Activated CD4-positive, alpha-beta T cell treated with anti-CD3 and anti-CD28 coated beads for 24 hours (primary cell): ENCODE results near the gene BACE2.

ENCODE experiments used
- DNase-seq, 2 donors: peaks; one replicate each; pipeline ENCODE4 v3.0.0-alpha.2; 2020; ENCODE audit warnings: low read depth in 2 of 2

The BACE2 gene

DNA sequence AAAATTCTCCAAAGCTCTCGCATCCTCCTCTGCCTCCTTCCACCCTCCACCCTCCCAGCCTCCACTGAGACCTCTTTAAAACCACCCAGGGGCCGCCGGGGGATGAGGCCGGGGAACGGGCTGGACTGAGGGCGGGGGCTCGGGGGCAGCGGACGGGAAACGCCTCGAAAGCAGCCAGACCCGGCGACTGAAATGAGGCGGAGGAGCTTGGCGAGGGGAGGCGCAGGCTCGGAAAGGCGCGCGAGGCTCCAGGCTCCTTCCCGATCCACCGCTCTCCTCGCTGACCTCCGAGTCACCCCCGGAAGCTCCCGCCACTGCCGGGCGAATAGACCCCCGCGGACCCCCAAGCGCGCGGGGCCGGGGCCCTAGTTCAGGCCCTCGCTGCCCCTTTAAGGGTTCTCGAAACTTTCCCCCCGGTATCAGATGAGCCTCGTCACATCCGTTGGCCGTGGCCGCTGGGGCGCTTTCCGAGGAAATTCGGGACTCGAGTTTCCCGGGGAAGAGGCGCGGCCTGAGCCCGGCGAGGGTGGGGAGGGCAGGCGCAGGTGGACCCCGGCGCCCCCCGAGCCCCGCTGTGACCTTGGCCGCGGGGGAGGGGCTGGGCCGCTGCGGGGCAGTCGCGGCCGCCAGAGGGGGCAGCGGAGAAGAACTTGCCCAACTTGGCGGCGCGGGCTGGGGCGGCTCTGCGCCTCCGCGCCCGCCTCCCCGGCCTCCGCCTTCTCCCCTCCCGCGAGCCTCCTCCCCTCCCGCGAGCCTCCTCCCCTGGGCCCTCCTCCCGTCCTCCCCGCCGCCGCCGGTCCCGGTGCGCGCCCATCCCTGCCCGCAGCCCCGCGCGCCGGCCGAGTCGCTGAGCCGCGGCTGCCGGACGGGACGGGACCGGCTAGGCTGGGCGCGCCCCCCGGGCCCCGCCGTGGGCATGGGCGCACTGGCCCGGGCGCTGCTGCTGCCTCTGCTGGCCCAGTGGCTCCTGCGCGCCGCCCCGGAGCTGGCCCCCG, at the start of gene BACE2:
Gene BACE2 (plus strand): TSS at position 813 of the 995 bp plus-strand sequence. CDS start 104 bp downstream, at position 917.
- DNase-seq, result peak in 1 of 2 donors; percentile 31

DNA sequence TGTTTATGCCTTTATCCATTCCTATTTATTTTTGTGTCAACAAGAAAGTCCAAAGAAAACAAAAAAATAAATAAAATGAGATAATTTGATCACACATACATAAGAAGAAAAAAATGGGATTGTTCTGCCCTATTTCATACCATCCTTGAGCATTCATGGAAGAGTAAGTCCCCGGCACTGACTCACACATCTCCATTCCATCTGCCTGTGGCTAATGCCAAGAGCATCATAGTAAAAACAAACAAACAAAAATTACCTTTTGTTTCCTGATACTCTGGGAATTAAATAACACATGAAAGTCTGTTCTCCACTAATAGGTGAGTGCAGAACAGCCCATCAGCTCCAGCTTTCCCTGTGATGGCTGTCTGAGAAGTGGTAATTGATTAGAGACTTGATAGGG, 48.1 kb upstream of the BACE2 start:
- DNase-seq, result no peak

DNA sequence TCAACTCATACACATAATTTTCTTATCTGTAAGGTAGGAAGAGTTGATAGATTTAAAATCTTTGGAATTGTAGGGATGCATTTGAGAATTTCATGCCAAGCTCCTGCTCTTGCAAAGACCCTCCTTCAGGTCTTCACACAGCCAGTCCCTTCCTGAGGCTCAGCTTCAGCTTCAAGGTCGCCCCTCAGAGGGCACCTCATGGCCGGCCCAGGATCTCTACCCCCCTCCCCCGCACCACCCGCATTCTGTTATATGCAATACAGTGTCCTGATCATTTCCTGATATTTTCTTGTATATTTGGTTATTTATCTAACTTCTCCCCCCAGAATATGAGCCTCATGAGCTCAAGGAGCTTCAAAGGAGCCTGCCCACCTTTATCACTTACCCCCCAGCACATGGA, 47.0 kb upstream of the BACE2 start:
- no peak for DNase-seq

DNA sequence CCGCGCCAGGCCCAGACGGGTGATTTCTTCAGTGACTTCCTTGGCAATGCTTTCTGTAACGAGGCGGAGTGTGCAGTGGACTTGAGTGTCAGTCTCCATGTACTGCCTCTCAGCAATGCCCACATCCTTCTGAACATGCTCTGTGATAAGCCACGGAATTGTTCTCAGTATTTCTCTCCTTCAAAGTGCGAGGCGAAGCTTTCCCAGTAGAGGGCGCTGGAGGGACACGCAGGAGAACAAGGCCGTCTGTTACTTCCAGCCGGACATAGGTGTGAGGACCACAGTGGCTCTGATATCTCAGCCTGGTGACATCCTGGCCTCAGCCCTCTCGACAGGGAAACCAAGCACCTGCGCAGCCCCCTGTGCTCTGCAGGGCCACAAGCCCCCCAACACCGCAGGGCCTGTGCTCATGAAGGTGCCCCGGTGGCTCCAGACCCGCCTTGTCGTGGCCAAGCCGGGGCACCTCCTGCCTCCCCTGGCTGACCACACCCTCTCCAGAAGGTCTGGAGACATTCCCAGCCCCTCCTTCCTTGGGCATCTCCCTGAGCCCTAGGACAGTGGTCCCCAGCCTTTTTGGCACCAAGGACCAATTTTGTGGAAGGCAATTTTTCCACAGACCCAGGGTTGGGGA, 46.1 kb upstream of the BACE2 start:
- DNase-seq, result peak; percentile 17 to 61

DNA sequence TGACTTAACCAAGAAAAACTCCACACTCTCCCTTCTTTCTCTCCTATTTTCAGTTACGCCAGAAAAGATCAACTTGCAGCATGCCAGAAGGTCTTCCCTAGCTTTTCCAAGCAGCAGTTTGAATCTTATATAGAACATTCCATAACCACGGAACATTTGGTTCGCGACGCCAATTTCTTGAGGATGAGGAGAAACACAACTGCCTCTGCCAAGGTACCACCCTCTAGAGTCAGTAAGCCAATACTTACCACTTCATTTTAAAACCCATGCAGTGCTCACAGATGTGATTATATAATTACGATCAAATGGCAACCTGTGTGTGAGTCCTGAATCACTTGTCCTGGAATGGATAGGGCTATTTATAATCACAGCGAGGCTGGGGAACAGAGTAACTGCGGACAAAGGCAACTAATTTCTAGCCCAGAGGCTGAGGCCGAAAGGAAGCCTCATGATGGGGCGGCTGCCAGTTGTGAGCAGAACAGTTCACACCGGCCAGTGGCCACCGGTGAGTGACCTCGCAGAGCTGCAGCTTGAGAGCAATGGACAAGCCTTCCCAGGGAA, 43.2 kb upstream of the BACE2 start:
- no peak for DNase-seq

DNA sequence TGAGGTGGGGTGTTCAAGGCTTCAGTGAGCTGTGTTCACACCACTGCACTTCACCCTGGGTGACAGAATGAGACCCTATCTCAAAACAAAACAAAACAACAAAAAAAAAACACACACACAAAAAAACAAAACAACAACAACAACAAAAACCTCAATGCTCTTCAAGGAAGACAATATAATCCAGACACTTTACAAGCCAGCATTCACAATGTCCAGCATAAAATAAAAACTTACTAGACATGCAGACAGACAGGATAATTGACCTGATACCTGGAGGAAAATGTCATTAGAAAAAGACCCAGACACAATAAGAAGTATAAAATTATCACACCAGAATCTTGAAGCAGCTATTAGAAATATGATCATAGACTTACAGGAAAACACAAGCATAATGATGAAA, 39.0 kb upstream of the BACE2 start:
- DNase-seq, result no peak

DNA sequence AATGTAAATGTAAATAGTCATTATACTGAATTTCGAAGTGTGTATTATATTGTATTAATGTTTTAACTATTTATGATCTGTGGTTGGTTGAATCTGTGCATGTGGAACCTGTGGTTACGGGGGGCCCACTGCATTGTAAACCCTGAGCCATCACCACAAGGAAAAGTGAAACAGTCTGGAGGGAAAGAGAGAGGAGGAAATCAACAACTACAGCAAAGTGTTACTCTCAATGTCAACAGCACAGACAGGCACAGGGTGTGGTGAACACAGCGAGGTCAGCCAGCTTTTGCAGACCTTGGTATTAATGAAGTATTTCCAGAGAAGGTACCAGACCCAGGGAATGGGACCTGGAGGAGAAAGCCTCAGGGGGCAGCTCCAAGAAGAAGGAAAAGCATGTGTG, 37.1 kb upstream of the BACE2 start:
- DNase-seq, result no peak

DNA sequence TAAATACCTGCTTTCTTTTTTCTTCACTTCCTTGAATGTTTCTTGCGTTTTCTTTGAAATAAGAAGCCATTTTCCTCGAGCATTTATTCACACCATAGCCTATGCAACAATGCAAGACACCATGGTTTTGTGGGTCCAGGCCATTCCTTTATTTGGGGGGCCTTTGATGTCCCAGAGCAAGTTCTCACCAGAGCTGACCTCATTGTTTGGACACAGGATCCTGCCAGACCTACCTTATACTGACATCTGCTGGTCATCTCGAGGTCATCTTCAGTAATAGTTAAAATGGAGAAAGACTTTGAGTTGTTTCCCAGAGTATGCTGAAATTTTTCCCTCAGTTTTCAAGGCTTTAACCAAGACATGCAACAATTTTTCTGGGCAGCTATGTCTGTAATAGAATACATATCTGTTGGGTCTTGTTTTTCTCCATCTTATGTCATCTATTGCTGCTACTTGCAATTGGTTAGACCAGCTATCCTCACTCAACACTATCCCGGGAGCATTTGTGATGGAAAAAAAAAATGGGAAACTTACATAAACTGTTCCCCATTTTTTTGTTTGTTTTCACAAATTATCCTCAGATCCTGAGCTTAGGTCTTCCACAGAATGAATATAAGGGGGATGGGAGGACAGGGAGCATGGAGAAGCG, 34.0 kb upstream of the BACE2 start:
- DNase-seq, result no peak

DNA sequence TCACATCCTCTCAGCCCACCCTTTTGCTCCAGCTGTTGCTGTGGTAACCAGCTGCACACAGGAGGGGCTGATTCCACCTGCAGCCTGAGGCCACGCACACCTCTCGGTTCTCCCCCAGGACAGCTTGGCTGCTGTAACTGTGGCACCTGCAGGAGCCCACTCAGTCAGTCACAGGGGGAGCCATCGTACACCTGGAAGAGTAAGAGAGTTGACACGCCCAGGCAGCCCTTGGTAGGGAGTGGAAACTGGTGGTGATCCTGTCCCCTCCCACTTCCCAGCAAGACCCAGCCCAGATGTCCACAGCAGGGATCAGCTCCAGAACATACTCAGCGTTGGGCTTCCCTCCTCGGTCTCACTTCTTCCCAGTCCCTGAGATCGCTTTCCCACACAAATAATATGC, 32.2 kb upstream of the BACE2 start:
- no peak for DNase-seq

DNA sequence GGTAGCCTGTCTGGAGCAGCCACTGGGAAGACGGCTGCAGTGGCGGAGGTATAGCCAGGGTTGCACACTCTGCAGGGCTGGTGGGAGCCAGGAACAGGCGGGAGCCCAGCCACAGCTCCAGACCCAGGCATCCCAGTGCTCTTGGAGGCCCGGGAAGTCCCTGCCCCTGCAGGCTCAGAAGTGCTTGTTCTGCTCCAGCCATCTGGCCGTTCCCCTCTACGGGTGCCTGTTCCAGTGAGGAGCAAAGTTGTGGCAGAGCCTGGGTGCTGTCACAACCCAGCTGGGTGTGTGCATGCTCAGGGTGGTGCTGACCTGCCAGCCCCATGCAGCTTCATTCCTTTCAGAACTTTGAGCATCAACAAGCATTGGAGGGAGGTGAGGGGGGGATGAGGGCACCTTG, 31.7 kb upstream of the BACE2 start:
- no peak for DNase-seq

DNA sequence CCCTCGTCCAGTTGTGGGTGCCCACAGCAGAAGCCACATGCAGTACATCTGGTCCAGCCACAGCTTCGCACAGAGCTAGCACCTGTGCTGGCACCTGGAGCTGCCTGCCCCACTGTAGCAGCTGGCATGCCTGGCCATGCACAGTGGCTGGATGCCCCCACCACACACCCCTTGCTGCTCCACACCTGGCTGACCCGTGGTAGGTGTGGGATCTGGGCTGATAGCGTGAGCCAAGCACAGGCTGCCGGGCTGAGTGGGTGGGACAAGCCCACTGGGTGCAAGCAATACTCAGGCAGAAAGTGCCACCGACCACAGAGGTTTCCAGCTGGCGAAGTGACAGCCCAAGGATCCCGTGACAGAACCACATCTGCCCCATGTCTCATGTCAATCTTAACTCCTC, 30.6 kb upstream of the BACE2 start:
- no peak for DNase-seq

DNA sequence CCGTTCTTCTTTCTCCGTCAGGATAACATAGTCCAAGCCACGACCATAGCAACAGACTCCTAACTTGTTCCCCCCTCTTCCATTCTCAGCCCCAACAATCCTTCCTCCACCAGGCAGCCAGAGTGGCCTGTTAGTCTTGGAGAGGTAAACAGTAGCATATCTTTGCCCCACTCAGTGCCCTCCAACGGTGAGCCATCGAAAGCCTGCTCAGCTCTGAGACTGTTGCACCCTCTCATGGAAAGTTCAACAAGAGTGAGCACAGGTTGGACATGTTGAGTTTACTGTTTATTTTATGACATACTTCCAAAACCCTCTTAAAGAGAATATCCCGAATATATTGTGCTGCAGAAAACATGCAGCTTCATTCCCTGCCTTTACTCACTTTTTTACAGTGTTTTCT, 30.1 kb upstream of the BACE2 start:
- DNase-seq, result no peak

DNA sequence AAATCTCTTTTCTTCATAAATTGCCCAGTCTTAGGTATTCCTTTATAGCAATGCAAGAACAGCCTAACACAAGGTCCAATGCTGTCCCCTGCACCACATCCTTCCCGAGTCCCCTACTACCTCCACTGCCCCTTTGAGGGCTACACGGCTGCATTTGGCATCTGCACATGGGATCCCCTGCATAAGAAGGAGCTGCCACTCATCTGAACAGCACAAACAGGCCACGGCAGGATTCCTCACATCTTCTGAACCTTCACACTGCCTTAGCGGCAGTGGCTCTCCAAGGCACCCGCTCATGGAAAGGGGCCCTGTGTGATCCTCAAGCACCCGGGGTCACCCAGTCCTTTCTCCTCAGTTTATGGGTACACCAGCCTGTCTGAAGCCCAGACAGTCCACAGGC, 29.2 kb upstream of the BACE2 start:
- DNase-seq, result no peak

DNA sequence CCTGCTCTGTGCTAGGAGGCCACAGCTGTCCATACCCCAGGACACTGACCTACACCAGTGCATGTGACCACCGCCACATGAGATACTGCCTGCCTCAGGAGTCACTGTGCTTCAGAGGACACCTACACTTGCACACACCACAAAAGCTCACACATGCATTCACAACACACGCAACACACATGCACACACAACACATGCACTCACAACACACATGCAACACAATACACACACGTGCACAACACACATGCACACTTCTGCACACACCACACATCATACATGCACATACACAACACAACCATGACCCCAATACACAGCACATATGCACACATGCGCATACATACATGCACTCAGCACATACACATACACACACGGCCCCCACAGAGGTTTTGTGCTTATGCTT, 28.7 kb upstream of the BACE2 start:
- DNase-seq, result no peak

DNA sequence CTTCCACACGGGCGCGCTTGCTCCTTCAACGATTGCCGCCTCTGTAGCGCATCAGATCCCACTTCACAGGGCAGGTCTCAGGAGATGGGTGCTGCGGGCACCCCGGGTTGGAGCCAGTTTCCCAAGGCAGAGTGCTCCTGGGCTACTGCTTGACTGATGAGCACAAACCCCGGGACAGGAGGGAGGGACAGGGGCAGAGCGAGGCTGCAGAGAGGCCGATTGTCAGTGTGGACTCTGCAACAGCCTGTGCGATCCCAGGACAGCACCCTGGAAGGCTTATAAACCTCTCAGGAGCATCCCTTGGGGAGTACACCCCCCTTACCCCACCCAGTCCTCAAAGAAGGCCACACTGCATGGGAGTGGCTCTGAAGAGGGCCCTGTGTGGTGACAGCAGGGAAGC, 28.0 kb upstream of the BACE2 start:
- DNase-seq, result no peak

DNA sequence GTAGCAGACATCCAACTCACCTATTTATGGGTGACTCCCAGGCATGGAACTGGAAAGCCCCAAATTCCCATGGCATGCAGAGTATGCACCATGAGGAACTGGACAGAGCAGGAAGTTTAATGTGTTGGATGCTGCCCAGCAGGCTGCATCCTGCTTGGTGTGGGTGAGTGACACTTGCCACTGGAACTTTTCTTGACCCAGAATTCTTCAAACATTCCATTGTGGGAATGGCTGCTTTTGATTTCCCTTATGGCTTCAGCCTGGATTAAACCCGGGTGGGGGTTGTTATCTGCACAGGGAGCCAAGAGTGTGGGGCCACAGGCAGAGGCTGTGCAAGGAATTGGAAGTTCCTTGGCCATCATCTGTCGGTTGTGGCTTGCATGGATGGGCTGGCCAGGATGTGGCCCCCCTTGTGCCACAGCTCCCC, 26.9 kb upstream of the BACE2 start:
- no peak for DNase-seq

DNA sequence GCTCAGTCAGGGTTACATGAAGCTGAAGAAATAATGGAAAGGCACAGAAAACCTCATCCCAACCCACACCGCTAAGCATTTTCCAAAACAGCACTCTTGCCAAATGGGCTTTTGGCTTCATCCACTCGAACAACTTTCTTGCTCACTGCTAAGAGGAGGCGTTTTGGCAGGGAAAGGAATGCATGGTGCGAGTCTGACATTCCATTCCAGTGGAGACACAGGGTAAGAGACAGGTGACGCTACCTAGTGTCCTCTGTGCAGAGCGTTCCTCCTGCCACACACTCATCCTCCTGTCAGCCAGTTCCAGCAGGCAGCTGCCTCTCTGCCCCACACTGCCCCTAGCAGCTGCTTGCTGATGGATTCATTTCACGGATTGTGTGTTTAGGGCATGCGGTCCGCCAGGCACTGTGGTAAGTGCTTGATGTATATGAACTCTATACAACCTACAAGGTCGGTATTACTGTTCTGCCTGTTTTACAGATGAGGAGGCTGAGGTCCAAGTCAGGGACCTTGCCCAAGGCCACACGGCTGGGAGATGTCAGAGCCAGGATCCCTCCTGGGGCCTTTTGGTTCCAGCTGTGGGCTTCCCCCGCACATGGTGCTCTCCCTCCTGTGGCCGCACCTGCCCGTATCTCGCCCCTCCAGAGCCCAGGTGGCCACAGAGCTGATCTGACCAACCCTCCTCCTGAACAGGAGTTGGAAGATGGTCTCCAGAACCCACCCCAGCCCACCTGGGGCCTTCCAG, 25.7 kb upstream of the BACE2 start:
- no peak for DNase-seq

DNA sequence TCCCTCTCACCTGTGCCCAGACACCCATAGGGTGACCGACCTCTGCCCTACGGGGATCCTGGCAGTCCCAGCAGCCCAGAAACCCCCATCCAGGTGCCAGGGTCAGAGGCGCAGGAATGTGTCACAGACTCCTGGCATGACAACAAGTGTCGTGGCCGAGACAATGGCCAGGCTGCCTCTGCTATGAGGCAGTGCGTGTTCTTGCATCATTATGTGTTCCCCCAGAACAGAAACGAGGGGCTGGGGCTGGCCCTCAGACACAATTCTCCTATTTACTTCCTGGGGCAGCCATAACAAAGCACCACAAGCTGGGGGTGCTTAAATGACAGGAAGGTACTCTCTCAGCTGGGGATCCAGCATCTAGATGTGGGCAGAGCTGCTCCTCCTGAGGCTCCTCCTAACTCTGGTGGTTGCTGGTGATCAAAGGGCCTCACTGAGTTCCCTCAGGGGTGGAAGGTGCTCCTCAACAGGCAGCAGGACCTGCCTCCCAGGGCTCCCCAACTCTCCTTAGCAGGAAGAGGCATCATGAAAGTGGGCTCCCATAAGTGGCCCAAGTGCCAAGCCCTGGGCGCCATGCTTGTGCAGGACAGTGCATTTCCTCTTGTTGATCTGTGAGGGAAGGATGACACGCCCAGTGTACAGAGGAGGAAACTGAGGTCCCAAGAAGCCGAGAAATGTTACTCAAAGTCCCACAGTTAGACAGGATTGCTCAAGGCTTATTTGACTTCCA, 24.2 kb upstream of the BACE2 start:
- DNase-seq, result no peak

DNA sequence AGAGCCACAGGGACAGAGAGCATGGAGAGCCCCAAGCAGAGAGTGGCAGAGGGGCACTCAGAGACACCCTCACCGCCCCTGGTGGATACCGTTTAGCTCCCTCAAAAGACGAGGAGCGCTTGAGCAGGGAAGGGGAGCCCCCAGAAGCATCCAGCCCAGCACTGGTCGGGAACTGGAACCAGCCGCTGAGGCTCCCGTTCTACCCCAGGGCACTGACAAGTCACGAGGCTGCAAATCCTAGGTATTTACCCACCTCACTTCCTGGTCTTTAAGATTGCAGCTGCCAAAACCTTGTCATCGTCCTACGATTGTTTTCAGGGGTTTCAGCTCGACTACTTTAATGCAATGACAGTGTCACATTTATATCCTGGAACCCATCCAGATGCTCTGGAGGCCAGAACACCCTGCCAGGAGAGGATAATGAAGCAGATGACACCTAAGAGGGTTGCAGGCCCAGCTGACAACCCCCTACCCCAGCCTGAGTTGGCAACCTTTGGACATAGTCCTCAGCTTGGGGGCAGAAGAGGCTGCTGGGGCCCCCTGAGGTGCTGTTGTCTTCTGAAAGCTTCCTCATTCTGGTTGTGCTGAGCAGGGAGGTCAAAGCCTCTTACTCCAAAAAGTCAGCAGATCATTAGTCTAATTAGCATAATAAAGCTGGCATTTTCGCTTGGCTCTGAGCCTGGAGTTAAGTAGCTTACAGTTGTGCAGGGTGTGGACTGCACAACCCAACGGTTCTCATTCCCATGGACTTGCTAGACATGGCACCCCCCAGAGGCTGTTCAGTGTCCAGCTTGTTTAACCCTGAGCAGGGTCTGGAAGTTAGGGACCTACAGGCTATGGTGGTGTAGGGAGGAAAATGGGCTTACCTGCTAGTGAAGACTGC, 20.6 kb upstream of the BACE2 start:
- no peak for DNase-seq

DNA sequence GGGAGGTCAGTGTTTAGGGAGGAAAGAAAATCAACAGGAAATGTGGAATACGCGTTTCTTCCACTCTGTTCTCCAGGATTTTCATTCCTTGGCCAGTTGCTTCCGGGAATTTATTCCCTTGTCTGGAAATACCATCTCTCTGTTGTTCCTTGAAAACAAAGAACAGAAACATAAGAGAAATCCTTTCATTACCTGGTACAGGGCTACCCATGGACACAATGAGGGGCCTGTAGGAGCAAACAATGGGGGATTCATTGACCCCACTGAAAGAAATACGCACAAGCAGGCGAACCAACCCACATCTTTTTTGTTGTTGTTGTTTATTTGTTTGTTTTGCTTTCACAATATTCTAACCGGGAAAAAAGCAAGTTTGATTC, 20.0 kb upstream of the BACE2 start:
- no peak for DNase-seq
